ENCODE data around the gene GTF2IRD1.
"Not testable (repeated sequence)": the region's sequence is repeated elsewhere in the genome, so short reads cannot be mapped to it uniquely, and the experiment has no call there.

Gene GTF2IRD1

DNA sequence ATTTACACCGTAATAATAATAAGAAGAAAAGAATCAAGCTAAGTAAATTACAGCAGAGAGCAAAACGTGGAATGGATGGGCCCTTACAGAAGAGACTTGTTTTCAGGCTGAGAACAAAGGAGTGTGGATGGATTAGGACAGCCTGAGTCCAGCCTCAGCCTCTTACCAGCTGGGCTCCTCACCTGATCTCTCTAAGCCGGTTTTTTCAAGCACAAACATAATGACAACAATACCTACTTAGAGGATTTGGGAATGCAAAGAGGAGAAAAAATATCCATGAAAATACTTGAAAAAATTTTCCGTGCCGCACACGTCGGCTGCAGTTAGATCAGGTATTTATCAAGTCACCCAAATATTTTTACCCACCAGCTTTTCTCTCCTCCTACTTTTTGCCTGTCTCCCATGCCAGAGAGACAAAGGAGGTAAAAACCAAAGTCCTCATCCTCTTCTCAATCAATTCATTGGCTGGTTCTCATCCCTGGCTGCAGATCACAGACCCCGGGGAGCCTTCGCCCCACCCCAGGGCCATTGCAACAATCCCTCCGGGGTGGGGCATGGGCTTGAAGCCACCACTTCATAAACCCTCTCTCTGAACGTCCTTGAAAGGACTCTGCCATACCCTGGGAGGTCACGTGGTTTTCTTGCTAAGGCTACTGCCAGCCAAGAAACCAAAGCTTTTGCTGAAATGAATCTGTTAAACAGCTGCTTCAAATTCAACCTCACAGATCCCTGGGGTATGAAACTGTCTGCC is 174.1 kb downstream of the GTF2IRD1 start:
- peaks cover 6% of the 10 kb centered on the region for H3K4me1 Mint-ChIP-seq
- no peak overlapping the region for H3K27ac Mint-ChIP-seq
- no peaks in the 10 kb centered on the region for H3K27me3 Mint-ChIP-seq
- H3K9me3 Mint-ChIP-seq = no peaks in the 10 kb centered on the region
- H3K4me3 Mint-ChIP-seq = no peak overlapping the region
- H3K36me3 Mint-ChIP-seq = no peaks in the 10 kb centered on the region

DNA sequence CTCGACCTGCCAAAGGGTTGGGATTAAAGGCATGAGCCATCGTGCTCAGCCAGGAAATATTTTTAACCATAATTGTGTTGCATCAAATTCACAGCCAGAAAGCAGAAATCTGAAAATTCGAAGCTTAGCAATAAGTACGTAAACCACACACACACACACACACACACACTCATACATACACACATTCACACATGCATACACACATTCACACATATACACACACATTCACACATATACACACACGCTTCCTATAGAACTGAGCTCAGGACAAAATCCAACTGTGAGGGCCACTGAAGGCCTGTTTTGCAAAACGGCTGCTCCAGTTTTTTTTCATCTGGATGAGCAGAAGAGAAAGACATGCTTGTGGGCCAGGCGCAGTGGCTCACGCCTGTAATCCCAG is 178.8 kb downstream of the GTF2IRD1 start:
- H3K36me3 Mint-ChIP-seq = no peaks in the 10 kb centered on the region
- no peaks in the 10 kb centered on the region for H3K9me3 Mint-ChIP-seq
- no peak overlapping the region for H3K27ac Mint-ChIP-seq
- no peaks in the 10 kb centered on the region for H3K27me3 Mint-ChIP-seq
- H3K4me3 Mint-ChIP-seq = no peak overlapping the region
- no peaks in the 10 kb centered on the region for H3K4me1 Mint-ChIP-seq

DNA sequence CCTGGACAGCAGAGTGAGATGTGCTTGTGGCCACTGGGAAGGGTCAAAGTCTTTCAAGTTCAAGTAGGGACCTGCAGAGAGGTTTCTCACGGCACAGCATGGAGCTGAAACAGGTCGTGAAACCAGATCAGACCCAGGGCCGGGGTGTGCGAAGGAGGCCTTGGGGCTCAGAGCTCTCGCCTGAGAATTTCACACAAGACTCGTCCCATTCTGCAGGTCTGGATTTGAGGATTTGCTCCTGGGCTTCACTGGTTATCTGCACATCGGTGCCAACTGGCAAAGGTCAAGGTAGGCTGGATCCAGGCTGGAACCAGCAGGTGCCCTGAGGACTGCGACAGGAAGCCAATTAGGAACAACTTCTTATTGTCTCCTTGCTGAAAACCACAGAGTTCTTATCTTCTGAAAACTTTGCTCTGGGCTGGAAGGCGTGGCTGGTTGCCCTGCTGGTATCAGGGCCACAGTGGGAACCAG is 179.8 kb downstream of the GTF2IRD1 start:
- Mint-ChIP-seq H3K4me3 (no peak overlapping the region), H3K4me1 (no peaks in the 10 kb centered on the region), H3K27me3 (no peaks in the 10 kb centered on the region), H3K9me3 (no peaks in the 10 kb centered on the region), H3K36me3 (no peaks in the 10 kb centered on the region), H3K27ac (no peak overlapping the region)

DNA sequence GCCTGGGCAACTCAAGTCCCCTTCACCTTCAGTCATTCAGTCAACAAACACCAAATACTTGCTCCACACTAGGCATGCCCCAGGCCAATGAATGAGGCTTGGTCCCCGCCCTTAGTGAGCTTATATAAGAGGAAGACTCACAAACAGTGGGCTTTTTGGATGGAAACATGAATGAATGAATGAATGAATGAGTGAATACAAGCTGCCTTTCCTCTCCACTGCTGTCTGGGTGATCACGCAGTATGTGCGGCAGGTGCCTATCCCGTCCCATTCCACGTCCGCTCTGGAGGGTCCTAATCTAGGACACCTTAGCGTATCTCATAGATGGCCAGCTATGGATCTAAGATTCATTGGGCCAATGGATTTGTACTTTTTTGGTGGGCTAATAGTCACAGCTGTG is 184.0 kb downstream of the GTF2IRD1 start:
- no peaks in the 10 kb centered on the region for H3K9me3 Mint-ChIP-seq
- H3K27me3 Mint-ChIP-seq = no peaks in the 10 kb centered on the region
- no peak overlapping the region for H3K27ac Mint-ChIP-seq
- no peak overlapping the region for H3K4me3 Mint-ChIP-seq
- no peaks in the 10 kb centered on the region for H3K4me1 Mint-ChIP-seq
- no peaks in the 10 kb centered on the region for H3K36me3 Mint-ChIP-seq

DNA sequence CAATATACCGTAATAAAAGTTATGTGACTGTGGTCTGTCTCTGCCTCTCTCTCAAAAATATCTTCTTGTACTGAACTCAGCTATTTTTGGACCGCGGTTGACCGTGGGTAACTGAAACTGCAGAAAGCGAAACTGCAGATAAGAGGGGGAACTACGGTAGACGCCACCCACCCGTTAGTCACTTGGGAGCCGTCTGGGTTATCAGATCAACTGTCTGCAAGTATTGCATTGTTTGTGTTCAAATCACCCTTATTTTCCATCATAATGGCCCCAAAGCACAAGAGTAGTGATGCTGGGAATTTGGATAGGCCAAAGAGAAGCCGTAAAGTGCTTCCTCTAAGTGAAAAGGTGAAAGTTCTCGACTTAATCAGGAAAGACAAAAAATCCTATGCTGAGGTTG is 196.3 kb downstream of the GTF2IRD1 start:
- not testable (repeated sequence) for H3K36me3 Mint-ChIP-seq, H3K27me3 Mint-ChIP-seq, H3K9me3 Mint-ChIP-seq
- Mint-ChIP-seq H3K4me1 (peaks cover 39% of the 10 kb centered on the region), H3K27ac (peak overlapping the region; percentile 96), H3K4me3 (peak overlapping the region; percentile 90)

DNA sequence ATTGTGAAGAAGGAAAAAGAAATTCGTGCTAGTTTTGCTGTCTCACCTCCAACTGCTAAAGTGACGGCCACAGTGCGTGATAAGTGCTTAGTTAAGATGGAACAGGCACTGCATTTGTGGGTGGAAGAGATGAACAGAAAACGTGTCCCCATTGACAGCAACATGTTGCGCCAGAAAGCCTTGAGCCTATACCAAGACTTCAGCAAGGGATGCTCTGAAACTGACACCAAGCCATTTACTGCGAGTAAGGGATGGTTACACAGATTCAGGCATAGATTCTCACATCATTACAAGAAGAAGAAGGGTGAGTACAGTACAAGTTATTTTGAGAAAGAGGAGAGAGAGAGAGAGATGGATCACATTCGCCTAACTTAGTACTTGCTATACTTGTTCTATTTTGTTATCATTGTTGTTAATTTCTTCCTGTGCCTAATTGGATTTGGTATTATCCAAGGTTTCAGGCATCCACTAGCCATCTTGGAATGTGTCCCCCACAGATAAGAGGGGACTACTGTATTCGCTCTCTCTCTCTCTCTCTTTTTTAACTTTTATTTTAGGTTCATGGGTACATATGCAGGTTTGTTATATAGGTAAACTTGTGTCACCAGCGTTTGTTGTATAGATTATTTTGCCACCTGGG is 196.9 kb downstream of the GTF2IRD1 start:
- not testable (repeated sequence) for H3K27me3 Mint-ChIP-seq, H3K36me3 Mint-ChIP-seq, H3K9me3 Mint-ChIP-seq
- Mint-ChIP-seq H3K4me3 (peak overlapping the region; percentile 90), H3K4me1 (peaks cover 45% of the 10 kb centered on the region), H3K27ac (peak overlapping the region; percentile 96)

DNA sequence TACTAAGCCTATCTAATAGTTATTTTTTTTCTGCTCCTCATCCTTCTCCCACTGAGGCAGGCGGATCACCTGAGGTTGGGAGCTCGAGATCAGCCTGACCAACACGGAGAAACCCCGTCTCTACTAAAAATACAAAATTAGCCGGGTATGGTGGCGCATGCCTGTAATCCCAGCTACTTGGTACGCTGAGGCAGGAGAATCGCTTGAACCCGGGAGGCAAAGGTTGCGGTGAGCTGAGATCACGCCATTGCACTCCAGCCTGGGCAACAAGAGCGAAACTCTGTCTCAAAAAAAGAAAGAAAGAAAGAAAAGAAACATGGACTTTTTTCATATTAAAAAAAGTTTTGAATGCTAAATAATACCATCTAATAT is 197.4 kb downstream of the GTF2IRD1 start:
- Mint-ChIP-seq H3K4me3 (peak overlapping the region; percentile 90), H3K4me1 (peaks cover 50% of the 10 kb centered on the region), H3K27ac (peak overlapping the region; percentile 96)
- H3K27me3 Mint-ChIP-seq, H3K36me3 Mint-ChIP-seq, H3K9me3 Mint-ChIP-seq: not testable (repeated sequence)
